NOMO-1 treated with DMSO at 0.1 percent for 48 hours (cell line): ENCODE results near the gene SLFN14.
A peak's percentile ranks its signal among the peaks of the same experiment; 100 is the strongest.
"Not testable (repeated sequence)": the region's sequence is repeated elsewhere in the genome, so short reads cannot be mapped to it uniquely, and the experiment has no call there.

Source experiments
- DNase-seq: peaks from one replicate; lab custom pipeline; 2025; ENCODE audit not compliant: unreplicated experiment; lab: John Stamatoyannopoulos, UW

The SLFN14 gene

GRCh38 chr17:35523296-35523695 is 37.3 kb downstream of the SLFN14 start:
- DNase-seq: peak; percentile 76

- DNase-seq: peak; percentile 79
Measured at GRCh38 chr17:35521654-35522256, 38.9 kb downstream of the SLFN14 start.

- DNase-seq: peak; percentile 46
Measured at GRCh38 chr17:35521150-35521549, 39.5 kb downstream of the SLFN14 start.

GRCh38 chr17:35519906-35520442 is 40.6 kb downstream of the SLFN14 start:
- DNase-seq: no peak

GRCh38 chr17:35519439-35519838 is 41.2 kb downstream of the SLFN14 start:
- no peak for DNase-seq

- not testable (repeated sequence) for DNase-seq
Measured at GRCh38 chr17:35518431-35518830, 42.2 kb downstream of the SLFN14 start.

GRCh38 chr17:35515027-35515426 is 45.6 kb downstream of the SLFN14 start:
- no peak for DNase-seq

- DNase-seq: no peak
Measured at GRCh38 chr17:35514564-35514963, 46.1 kb downstream of the SLFN14 start.
